Ascending aorta (tissue), 2 donors: ENCODE measurements around the gene ZNF783. TPM values are rescaled to one million over a fixed set of nuclear protein-coding genes. Genes with fewer than 3 reads are reported as not detected.
A peak's percentile ranks its signal among the peaks of the same experiment; 100 is the strongest.

Experiments used
- DNase-seq, 2 donors: peaks; one replicate each; pipeline ENCODE4 v3.0.0-alpha.2; 2019; ENCODE audit warnings: low spot score in 2 of 2
- H3K27ac ChIP-seq, 2 donors: fragments of 200-600 bp; sonication (generic); one replicate each; pipeline ENCODE4 v1.5.1; 2016 to 2017; ENCODE audit warnings: mild to moderate bottlenecking in 1 of 2
- H3K27me3 ChIP-seq: fragments of 200-600 bp; sonication (generic); one replicate; pipeline ENCODE4 v1.5.1; 2017
- H3K36me3 ChIP-seq, 2 donors: fragments of 200-600 bp; sonication (generic); one replicate each; pipeline ENCODE4 v1.5.1; 2016
- H3K4me1 ChIP-seq, 2 donors: fragments of 200-600 bp; sonication (generic); one replicate each; pipeline ENCODE4 v1.5.1; 2016 to 2017; ENCODE audit warnings: mild to moderate bottlenecking in 1 of 2
- H3K4me3 ChIP-seq, 2 donors: fragments of 200-600 bp; sonication (generic); one replicate each; pipeline ENCODE4 v1.5.1; 2016 to 2017; ENCODE audit warnings: mild to moderate bottlenecking in 1 of 2
- H3K9me3 ChIP-seq, 2 donors: fragments of 200-600 bp; sonication (generic); one replicate each; pipeline ENCODE4 v1.5.1; 2016
- CTCF ChIP-seq, 3 experiments: fragments of 200-600 bp in 2 of 3; fragments of 450-650 bp in 1 of 3; sonication (generic) in 2 of 3; IDR thresholded peaks; one replicate each; pipeline ENCODE4 v1.5.1; 2016 to 2019; ENCODE audit warnings: antibody characterized with exemption in 3 of 3, mild to moderate bottlenecking in 1 of 3, moderate library complexity in 1 of 3
- intact Hi-C: fragments of 100-400 bp; cut with DNase I; formaldehyde crosslinking; loops from one replicate; pipeline ENCODE4 v1.15.1; 2023
- total RNA-seq: library from RNA; depleted of rRNA; stranded (reverse); fragments of >200 nt; gene quantifications from one replicate; pipeline ENCODE4 v1.1.0, GENCODE V29; 2016

Gene ZNF783
- total RNA-seq, 1 donor from 2014 or later, result 25.7 TPM

- H3K36me3 ChIP-seq, result no peaks in the 10 kb centered on the region
- no peak overlapping the region for H3K4me3 ChIP-seq
- DNase-seq, result peak in 1 of 2 donors; percentile 25
- H3K4me1 ChIP-seq, result no peaks in the 10 kb centered on the region
- TF ChIP-seq CTCF (IDR thresholded peaks at IDR 0.05), result no peak
- intact Hi-C loops, result no loop called here
- H3K9me3 ChIP-seq, result no peaks in the 10 kb centered on the region
- H3K27ac ChIP-seq, result no peak overlapping the region
- no peaks in the 10 kb centered on the region for H3K27me3 ChIP-seq
These were observed 45.9 kb downstream of the ZNF783 start for GRCh38 chr7:149307775-149308501.

- peak in 1 of 3 experiments; percentile 27 for TF ChIP-seq CTCF (IDR thresholded peaks at IDR 0.05)
These were observed 48.3 kb downstream of the ZNF783 start for GRCh38 chr7:149310113-149310836.

GRCh38 chr7:149310990-149311573 is 49.1 kb downstream of the ZNF783 start:
- intact Hi-C loops, result no loop called here
- Histone ChIP-seq H3K9me3 (no peaks in the 10 kb centered on the region), H3K27ac (no peak overlapping the region), H3K4me3 (no peak overlapping the region), H3K36me3 (no peaks in the 10 kb centered on the region), H3K4me1 (no peaks in the 10 kb centered on the region), H3K27me3 (no peaks in the 10 kb centered on the region)
- no peak for DNase-seq
- TF ChIP-seq CTCF (IDR thresholded peaks at IDR 0.05), result no peak

More at GRCh38 chr7:149310113-149310836, 48.3 kb downstream of the ZNF783 start:
- no peak overlapping the region for H3K4me3 ChIP-seq
- no peaks in the 10 kb centered on the region for H3K4me1 ChIP-seq
- no peaks in the 10 kb centered on the region for H3K36me3 ChIP-seq
- intact Hi-C loops, result no loop called here
- H3K27me3 ChIP-seq, result no peaks in the 10 kb centered on the region
- H3K27ac ChIP-seq, result no peak overlapping the region
- DNase-seq, result peak in 1 of 2 donors; percentile 21
- no peaks in the 10 kb centered on the region for H3K9me3 ChIP-seq

GRCh38 chr7:149313981-149314380 is 52.0 kb downstream of the ZNF783 start:
- TF ChIP-seq CTCF (IDR thresholded peaks at IDR 0.05), result no peak
- no peak for DNase-seq
- H3K4me1 ChIP-seq, result no peaks in the 10 kb centered on the region
- no peaks in the 10 kb centered on the region for H3K27me3 ChIP-seq
- H3K27ac ChIP-seq, result no peak overlapping the region
- intact Hi-C loops, result no loop called here
- no peak overlapping the region for H3K4me3 ChIP-seq
- peaks cover 0 to 4% of the 10 kb centered on the region in 2 donors for H3K9me3 ChIP-seq
- H3K36me3 ChIP-seq, result no peaks in the 10 kb centered on the region

GRCh38 chr7:149316606-149317005 is 54.6 kb downstream of the ZNF783 start:
- no peak overlapping the region for H3K4me3 ChIP-seq
- intact Hi-C loops, result no loop called here
- DNase-seq, result no peak
- no peak overlapping the region for H3K27ac ChIP-seq
- H3K9me3 ChIP-seq, result peaks cover 0 to 4% of the 10 kb centered on the region in 2 donors
- no peaks in the 10 kb centered on the region for H3K4me1 ChIP-seq
- no peaks in the 10 kb centered on the region for H3K27me3 ChIP-seq
- H3K36me3 ChIP-seq, result no peaks in the 10 kb centered on the region
- TF ChIP-seq CTCF (IDR thresholded peaks at IDR 0.05), result no peak
